OCI-LY1 (cell line): ENCODE data around the gene EPS8L2.

Experiments used
- CTCF ChIP-seq: fragments of 200-600 bp; sonication (generic), shearing (Covaris generic); IDR thresholded peaks from 2 replicates; pipeline ENCODE4 v1.5.1; 2017; ENCODE audit warnings: mild to moderate bottlenecking, antibody characterized with exemption, low read length, moderate library complexity, mixed read lengths
- EZH2 ChIP-seq: fragments of 200-600 bp; sonication (generic), shearing (Covaris generic); IDR thresholded peaks from 2 replicates; pipeline ENCODE4 v1.8.0; 2017; ENCODE audit warnings: borderline replicate concordance, mixed run types, mild to moderate bottlenecking, antibody characterized with exemption, low read length, moderate library complexity, mixed read lengths

DNA sequence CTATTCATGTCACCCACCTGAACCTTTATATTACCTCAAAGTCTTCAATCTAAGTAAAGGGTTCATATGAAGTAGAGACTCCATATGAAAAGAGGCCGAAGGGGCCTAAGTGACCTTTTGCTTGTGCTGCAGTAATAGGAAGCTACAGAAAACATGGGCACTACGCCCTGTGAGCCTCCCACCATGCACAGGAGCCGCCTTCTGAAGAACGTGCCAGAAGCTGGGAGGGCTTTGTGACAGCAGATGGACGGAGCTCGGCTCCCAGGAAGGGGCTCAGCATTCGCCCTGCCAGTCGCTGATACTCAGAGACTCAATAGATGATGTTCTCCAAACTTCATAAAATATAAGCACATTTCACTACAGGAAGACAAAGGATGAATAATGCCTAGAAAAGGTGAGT, 32.2 kb upstream of the EPS8L2 start:
- TF ChIP-seq CTCF: no peak
- TF ChIP-seq EZH2: no peak
